Activated naive CD8-positive, alpha-beta T cell (primary cell): ENCODE data around the gene UBE2O.
"Not testable (repeated sequence)": the region's sequence is repeated elsewhere in the genome, so short reads cannot be mapped to it uniquely, and the experiment has no call there.

Experiments
- H3K27ac Mint-ChIP-seq: one replicate; pipeline ENCODE4 v1.8.0; 2021; ENCODE audit warnings: mixed read lengths
- H3K27me3 Mint-ChIP-seq: one replicate; pipeline ENCODE4 v1.8.0; 2021; ENCODE audit warnings: mixed read lengths
- H3K36me3 Mint-ChIP-seq: one replicate; pipeline ENCODE4 v1.8.0; 2021; ENCODE audit warnings: mixed read lengths
- H3K4me1 Mint-ChIP-seq: one replicate; pipeline ENCODE4 v1.8.0; 2021; ENCODE audit warnings: low read depth, mixed read lengths
- H3K4me3 Mint-ChIP-seq: one replicate; pipeline ENCODE4 v1.8.0; 2021; ENCODE audit warnings: mild to moderate bottlenecking, mixed read lengths
- H3K9me3 Mint-ChIP-seq: one replicate; pipeline ENCODE4 v1.8.0; 2021; ENCODE audit warnings: low read depth, mixed read lengths

The UBE2O gene

GRCh38 chr17:76378548-76379274 is 74.2 kb downstream of the UBE2O start:
- H3K27ac Mint-ChIP-seq: no peak overlapping the region
- no peak overlapping the region for H3K4me3 Mint-ChIP-seq
- no peaks in the 10 kb centered on the region for H3K36me3 Mint-ChIP-seq

GRCh38 chr17:76376318-76377133 is 76.4 kb downstream of the UBE2O start:
- H3K4me1 Mint-ChIP-seq: no peaks in the 10 kb centered on the region
- H3K4me3 Mint-ChIP-seq: no peak overlapping the region
- H3K27ac Mint-ChIP-seq: no peak overlapping the region
- no peaks in the 10 kb centered on the region for H3K27me3 Mint-ChIP-seq
- no peaks in the 10 kb centered on the region for H3K9me3 Mint-ChIP-seq
- H3K36me3 Mint-ChIP-seq: no peaks in the 10 kb centered on the region

More at GRCh38 chr17:76378548-76379274, 74.2 kb downstream of the UBE2O start:
- no peaks in the 10 kb centered on the region for H3K27me3 Mint-ChIP-seq
- no peaks in the 10 kb centered on the region for H3K9me3 Mint-ChIP-seq
- peaks cover 4% of the 10 kb centered on the region for H3K4me1 Mint-ChIP-seq

- Mint-ChIP-seq H3K27me3 (no peaks in the 10 kb centered on the region), H3K27ac (no peak overlapping the region), H3K4me3 (no peak overlapping the region), H3K36me3 (no peaks in the 10 kb centered on the region), H3K9me3 (no peaks in the 10 kb centered on the region), H3K4me1 (no peaks in the 10 kb centered on the region)
Observed at GRCh38 chr17:76371656-76372628, 81.0 kb downstream of the UBE2O start.

- no peak overlapping the region for H3K27ac Mint-ChIP-seq
- no peaks in the 10 kb centered on the region for H3K27me3 Mint-ChIP-seq
- no peaks in the 10 kb centered on the region for H3K4me1 Mint-ChIP-seq
- H3K9me3 Mint-ChIP-seq: no peaks in the 10 kb centered on the region
- no peak overlapping the region for H3K4me3 Mint-ChIP-seq
- H3K36me3 Mint-ChIP-seq: no peaks in the 10 kb centered on the region
Observed at GRCh38 chr17:76370261-76370993, 82.5 kb downstream of the UBE2O start.

- Mint-ChIP-seq H3K9me3 (no peaks in the 10 kb centered on the region), H3K27ac (no peak overlapping the region), H3K27me3 (no peaks in the 10 kb centered on the region), H3K4me3 (no peak overlapping the region), H3K36me3 (no peaks in the 10 kb centered on the region), H3K4me1 (no peaks in the 10 kb centered on the region)
Observed at GRCh38 chr17:76369804-76370203, 83.1 kb downstream of the UBE2O start.

- Mint-ChIP-seq H3K27ac (no peak overlapping the region), H3K9me3 (no peaks in the 10 kb centered on the region), H3K36me3 (no peaks in the 10 kb centered on the region), H3K4me1 (no peaks in the 10 kb centered on the region), H3K4me3 (no peak overlapping the region), H3K27me3 (no peaks in the 10 kb centered on the region)
Observed at GRCh38 chr17:76369379-76369778, 83.6 kb downstream of the UBE2O start.

- Mint-ChIP-seq H3K9me3 (no peaks in the 10 kb centered on the region), H3K4me1 (no peaks in the 10 kb centered on the region), H3K27ac (no peak overlapping the region), H3K36me3 (no peaks in the 10 kb centered on the region), H3K4me3 (no peak overlapping the region), H3K27me3 (no peaks in the 10 kb centered on the region)
Observed at GRCh38 chr17:76368545-76368944, 84.4 kb downstream of the UBE2O start.

GRCh38 chr17:76367642-76368041 is 85.3 kb downstream of the UBE2O start:
- no peaks in the 10 kb centered on the region for H3K4me1 Mint-ChIP-seq
- H3K9me3 Mint-ChIP-seq: no peaks in the 10 kb centered on the region
- H3K27me3 Mint-ChIP-seq: no peaks in the 10 kb centered on the region
- H3K4me3 Mint-ChIP-seq: no peak overlapping the region
- H3K36me3 Mint-ChIP-seq: no peaks in the 10 kb centered on the region
- no peak overlapping the region for H3K27ac Mint-ChIP-seq

- no peaks in the 10 kb centered on the region for H3K36me3 Mint-ChIP-seq
- H3K9me3 Mint-ChIP-seq: no peaks in the 10 kb centered on the region
- no peaks in the 10 kb centered on the region for H3K4me1 Mint-ChIP-seq
- no peak overlapping the region for H3K4me3 Mint-ChIP-seq
- no peaks in the 10 kb centered on the region for H3K27me3 Mint-ChIP-seq
- H3K27ac Mint-ChIP-seq: no peak overlapping the region
Observed at GRCh38 chr17:76366247-76366646, 86.7 kb downstream of the UBE2O start.

- H3K36me3 Mint-ChIP-seq: no peaks in the 10 kb centered on the region
- no peaks in the 10 kb centered on the region for H3K9me3 Mint-ChIP-seq
- no peak overlapping the region for H3K27ac Mint-ChIP-seq
- H3K27me3 Mint-ChIP-seq: no peaks in the 10 kb centered on the region
- H3K4me3 Mint-ChIP-seq: no peak overlapping the region
- no peaks in the 10 kb centered on the region for H3K4me1 Mint-ChIP-seq
Observed at GRCh38 chr17:76365256-76365903, 87.6 kb downstream of the UBE2O start.

GRCh38 chr17:76363107-76363842 is 89.7 kb downstream of the UBE2O start:
- no peak overlapping the region for H3K4me3 Mint-ChIP-seq
- no peaks in the 10 kb centered on the region for H3K27me3 Mint-ChIP-seq
- no peak overlapping the region for H3K27ac Mint-ChIP-seq
- no peaks in the 10 kb centered on the region for H3K9me3 Mint-ChIP-seq
- H3K36me3 Mint-ChIP-seq: no peaks in the 10 kb centered on the region
- no peaks in the 10 kb centered on the region for H3K4me1 Mint-ChIP-seq

GRCh38 chr17:76360461-76360860 is 92.5 kb downstream of the UBE2O start:
- no peaks in the 10 kb centered on the region for H3K4me1 Mint-ChIP-seq
- H3K9me3 Mint-ChIP-seq: no peaks in the 10 kb centered on the region
- H3K36me3 Mint-ChIP-seq: no peaks in the 10 kb centered on the region
- H3K27me3 Mint-ChIP-seq: no peaks in the 10 kb centered on the region
- no peak overlapping the region for H3K4me3 Mint-ChIP-seq
- H3K27ac Mint-ChIP-seq: no peak overlapping the region

- H3K27ac Mint-ChIP-seq, H3K4me1 Mint-ChIP-seq, H3K4me3 Mint-ChIP-seq, H3K36me3 Mint-ChIP-seq, H3K27me3 Mint-ChIP-seq, H3K9me3 Mint-ChIP-seq: not testable (repeated sequence)
Observed at GRCh38 chr17:76359776-76360175, 93.2 kb downstream of the UBE2O start.
